Dendritic cell treated with granulocyte-macrophage colony-stimulating factor and Interleukin-4, amounts not matched to agents 40 ng/mL and 50 ng/mL, for 4 days (primary cell): Measurements from ENCODE around the gene APLP2.
A peak's percentile ranks its signal among the peaks of the same experiment; 100 is the strongest.

Experiments
- H3K27ac Mint-ChIP-seq: one replicate; pipeline ENCODE4 v1.8.0; 2022; ENCODE audit warnings: mild to moderate bottlenecking, mixed read lengths
- H3K27me3 Mint-ChIP-seq: one replicate; pipeline ENCODE4 v1.8.0; 2022; ENCODE audit warnings: mild to moderate bottlenecking, mixed read lengths
- H3K36me3 Mint-ChIP-seq: one replicate; pipeline ENCODE4 v1.8.0; 2022; ENCODE audit warnings: low read depth, mixed read lengths
- H3K4me1 Mint-ChIP-seq: one replicate; pipeline ENCODE4 v1.8.0; 2022; ENCODE audit warnings: low read depth, mixed read lengths
- H3K4me3 Mint-ChIP-seq: one replicate; pipeline ENCODE4 v1.8.0; 2022; ENCODE audit warnings: mild to moderate bottlenecking, moderate library complexity, mixed read lengths
- H3K9me3 Mint-ChIP-seq: one replicate; pipeline ENCODE4 v1.8.0; 2022; ENCODE audit warnings: mixed read lengths
- intact Hi-C: fragments of 100-400 bp; cut with micrococcal nuclease; formaldehyde crosslinking; loops from one replicate; pipeline ENCODE4 v1.15.0; 2022

The APLP2 gene

GRCh38 chr11:130040281-130040940, 29.3 kb upstream of the APLP2 start:
- Mint-ChIP-seq H3K4me3 (no peak overlapping the region), H3K4me1 (peaks cover 24% of the 10 kb centered on the region), H3K36me3 (no peaks in the 10 kb centered on the region), H3K9me3 (no peaks in the 10 kb centered on the region), H3K27me3 (peaks cover 5% of the 10 kb centered on the region), H3K27ac (no peak overlapping the region)
- intact Hi-C loops, result no loop called here

- peaks cover 5% of the 10 kb centered on the region for H3K27me3 Mint-ChIP-seq
- no peaks in the 10 kb centered on the region for H3K9me3 Mint-ChIP-seq
- no peaks in the 10 kb centered on the region for H3K36me3 Mint-ChIP-seq
- H3K27ac Mint-ChIP-seq, result peak overlapping the region; percentile 75
- H3K4me1 Mint-ChIP-seq, result peaks cover 24% of the 10 kb centered on the region
- intact Hi-C loops, result no loop called here
- H3K4me3 Mint-ChIP-seq, result no peak overlapping the region
Measured at GRCh38 chr11:130042093-130042591, 27.6 kb upstream of the APLP2 start.

- intact Hi-C loops, result no loop called here
- H3K36me3 Mint-ChIP-seq, result no peaks in the 10 kb centered on the region
Measured at GRCh38 chr11:130043575-130043974, 26.1 kb upstream of the APLP2 start.

GRCh38 chr11:130047141-130047540, 22.6 kb upstream of the APLP2 start:
- peaks cover 3% of the 10 kb centered on the region for H3K27me3 Mint-ChIP-seq
- H3K27ac Mint-ChIP-seq, result no peak overlapping the region
- no peak overlapping the region for H3K4me3 Mint-ChIP-seq
- peaks cover 43% of the 10 kb centered on the region for H3K4me1 Mint-ChIP-seq
- no peaks in the 10 kb centered on the region for H3K36me3 Mint-ChIP-seq
- H3K9me3 Mint-ChIP-seq, result no peaks in the 10 kb centered on the region
- intact Hi-C loops, result no loop called here

More at GRCh38 chr11:130043575-130043974, 26.1 kb upstream of the APLP2 start:
- Mint-ChIP-seq H3K4me1 (peaks cover 24% of the 10 kb centered on the region), H3K9me3 (no peaks in the 10 kb centered on the region), H3K27ac (peak overlapping the region; percentile 75), H3K27me3 (peaks cover 3% of the 10 kb centered on the region), H3K4me3 (peak overlapping the region; percentile 71)

GRCh38 chr11:130049328-130049771, 20.3 kb upstream of the APLP2 start:
- intact Hi-C loops, result no loop called here
- Mint-ChIP-seq H3K36me3 (no peaks in the 10 kb centered on the region), H3K4me1 (peaks cover 26% of the 10 kb centered on the region), H3K9me3 (no peaks in the 10 kb centered on the region), H3K27ac (peak overlapping the region; percentile 48), H3K4me3 (no peak overlapping the region), H3K27me3 (peaks cover 1% of the 10 kb centered on the region)

GRCh38 chr11:130050257-130050656, 19.4 kb upstream of the APLP2 start:
- intact Hi-C loops, result loop anchor here (2.0 kb wide), 1 partner anchor 19 kb away; the partner anchor contains the start of gene APLP2

GRCh38 chr11:130051082-130051481, 18.6 kb upstream of the APLP2 start:
- intact Hi-C loops, result loop anchor here (2.0 kb wide), 1 partner anchor 18 kb away; the partner anchor contains the start of gene APLP2
- no peaks in the 10 kb centered on the region for H3K9me3 Mint-ChIP-seq
- H3K4me3 Mint-ChIP-seq, result no peak overlapping the region
- H3K27ac Mint-ChIP-seq, result peak overlapping the region; percentile 71
- H3K4me1 Mint-ChIP-seq, result peaks cover 22% of the 10 kb centered on the region
- no peaks in the 10 kb centered on the region for H3K36me3 Mint-ChIP-seq
- no peaks in the 10 kb centered on the region for H3K27me3 Mint-ChIP-seq

More at GRCh38 chr11:130050257-130050656, 19.4 kb upstream of the APLP2 start:
- H3K4me3 Mint-ChIP-seq, result no peak overlapping the region
- H3K4me1 Mint-ChIP-seq, result peaks cover 22% of the 10 kb centered on the region
- H3K27me3 Mint-ChIP-seq, result no peaks in the 10 kb centered on the region
- peak overlapping the region; percentile 71 for H3K27ac Mint-ChIP-seq
- H3K36me3 Mint-ChIP-seq, result no peaks in the 10 kb centered on the region
- no peaks in the 10 kb centered on the region for H3K9me3 Mint-ChIP-seq

- Mint-ChIP-seq H3K27me3 (peaks cover 1% of the 10 kb centered on the region), H3K4me1 (peaks cover 22% of the 10 kb centered on the region), H3K36me3 (no peaks in the 10 kb centered on the region), H3K27ac (no peak overlapping the region), H3K9me3 (no peaks in the 10 kb centered on the region), H3K4me3 (no peak overlapping the region)
- intact Hi-C loops, result no loop called here
Measured at GRCh38 chr11:130052567-130052966, 17.1 kb upstream of the APLP2 start.

- no peak overlapping the region for H3K27ac Mint-ChIP-seq
- intact Hi-C loops, result no loop called here
- H3K9me3 Mint-ChIP-seq, result no peaks in the 10 kb centered on the region
Measured at GRCh38 chr11:130054966-130055365, 14.7 kb upstream of the APLP2 start.

GRCh38 chr11:130055617-130056016, 14.1 kb upstream of the APLP2 start:
- no peaks in the 10 kb centered on the region for H3K9me3 Mint-ChIP-seq
- H3K4me1 Mint-ChIP-seq, result peaks cover 12% of the 10 kb centered on the region
- no peak overlapping the region for H3K4me3 Mint-ChIP-seq
- H3K36me3 Mint-ChIP-seq, result no peaks in the 10 kb centered on the region
- peaks cover 1% of the 10 kb centered on the region for H3K27me3 Mint-ChIP-seq
- intact Hi-C loops, result no loop called here
- no peak overlapping the region for H3K27ac Mint-ChIP-seq

More at GRCh38 chr11:130054966-130055365, 14.7 kb upstream of the APLP2 start:
- no peaks in the 10 kb centered on the region for H3K36me3 Mint-ChIP-seq
- no peak overlapping the region for H3K4me3 Mint-ChIP-seq
- H3K27me3 Mint-ChIP-seq, result peaks cover 1% of the 10 kb centered on the region
- peaks cover 17% of the 10 kb centered on the region for H3K4me1 Mint-ChIP-seq

GRCh38 chr11:130061017-130061416, 8.7 kb upstream of the APLP2 start:
- no peaks in the 10 kb centered on the region for H3K36me3 Mint-ChIP-seq
- no peak overlapping the region for H3K27ac Mint-ChIP-seq
- intact Hi-C loops, result no loop called here
- peaks cover 23% of the 10 kb centered on the region for H3K4me1 Mint-ChIP-seq
- H3K4me3 Mint-ChIP-seq, result no peak overlapping the region
- H3K27me3 Mint-ChIP-seq, result peaks cover 3% of the 10 kb centered on the region
- no peaks in the 10 kb centered on the region for H3K9me3 Mint-ChIP-seq

- intact Hi-C loops, result no loop called here
- Mint-ChIP-seq H3K27ac (no peak overlapping the region), H3K4me1 (peaks cover 23% of the 10 kb centered on the region), H3K4me3 (no peak overlapping the region), H3K27me3 (peaks cover 3% of the 10 kb centered on the region), H3K36me3 (no peaks in the 10 kb centered on the region), H3K9me3 (no peaks in the 10 kb centered on the region)
Measured at GRCh38 chr11:130062026-130062425, 7.7 kb upstream of the APLP2 start.

- no peak overlapping the region for H3K4me3 Mint-ChIP-seq
- no peaks in the 10 kb centered on the region for H3K36me3 Mint-ChIP-seq
- H3K27ac Mint-ChIP-seq, result peak overlapping the region; percentile 2
- no peaks in the 10 kb centered on the region for H3K9me3 Mint-ChIP-seq
- H3K27me3 Mint-ChIP-seq, result peaks cover 1% of the 10 kb centered on the region
- intact Hi-C loops, result no loop called here
- peaks cover 34% of the 10 kb centered on the region for H3K4me1 Mint-ChIP-seq
Measured at GRCh38 chr11:130063451-130063850, 6.2 kb upstream of the APLP2 start.

GRCh38 chr11:130064596-130064995, 5.1 kb upstream of the APLP2 start:
- peaks cover 1% of the 10 kb centered on the region for H3K27me3 Mint-ChIP-seq
- H3K9me3 Mint-ChIP-seq, result no peaks in the 10 kb centered on the region
- intact Hi-C loops, result no loop called here
- peak overlapping the region; percentile 2 for H3K27ac Mint-ChIP-seq
- H3K4me1 Mint-ChIP-seq, result peaks cover 41% of the 10 kb centered on the region
- no peak overlapping the region for H3K4me3 Mint-ChIP-seq
- peaks cover 7% of the 10 kb centered on the region for H3K36me3 Mint-ChIP-seq
